Left ventricle myocardium inferior (tissue), 1 donor: Measurements from ENCODE around the gene RBFOX2. TPM values are rescaled to one million over a fixed set of nuclear protein-coding genes. Genes with fewer than 3 reads are reported as not detected.
"Not testable (repeated sequence)": the region's sequence is repeated elsewhere in the genome, so short reads cannot be mapped to it uniquely, and the experiment has no call there.

ENCODE experiments used
- DNase-seq: peaks from one replicate; pipeline ENCODE4 v3.0.0-alpha.2; 2020
- H3K27ac ChIP-seq: fragments of 200-600 bp; replicated peaks from 2 replicates; pipeline ENCODE4 v1.8.0; 2021
- H3K27me3 ChIP-seq: fragments of 200-600 bp; 2 replicates; pipeline ENCODE4 v1.8.0; 2021; ENCODE audit warnings: low read depth
- H3K36me3 ChIP-seq: fragments of 200-600 bp; 2 replicates; pipeline ENCODE4 v1.8.0; 2021
- H3K4me1 ChIP-seq: fragments of 200-600 bp; 2 replicates; pipeline ENCODE4 v1.8.0; 2021
- H3K4me3 ChIP-seq: fragments of 200-600 bp; 2 replicates; pipeline ENCODE4 v1.8.0; 2021; ENCODE audit warnings: mild to moderate bottlenecking, moderate library complexity
- H3K9me3 ChIP-seq: fragments of 200-600 bp; replicated peaks from 2 replicates; pipeline ENCODE4 v1.8.0; 2021
- CTCF ChIP-seq: fragments of 200-600 bp; IDR thresholded peaks from 2 replicates; pipeline ENCODE4 v1.8.0; 2021; ENCODE audit warnings: antibody characterized with exemption, mild to moderate bottlenecking, borderline replicate concordance
- intact Hi-C: fragments of 100-400 bp; cut with micrococcal nuclease; formaldehyde crosslinking; loops from one replicate; pipeline ENCODE4 v1.11.0; 2022
- total RNA-seq: library from RNA; stranded (reverse); fragmentation: NEBNext Ultra II Directional; extraction: Animal tissue kit (Norgen Biotek cat#: 25700); gene quantifications from one replicate; pipeline ENCODE4 v1.2.1, GENCODE V29; 2021
- donor health status: DM: no; HTN: yes; CAD: no; lungs with severe emphysema.

RBFOX2 gene
- total RNA-seq, 1 donor from 2014 or later, result 75.4 TPM

- intact Hi-C loops, result no loop called here
- Histone ChIP-seq H3K27me3 (no peaks in the 10 kb centered on the region), H3K9me3 (no peaks in the 10 kb centered on the region), H3K27ac (no peak overlapping the region), H3K4me1 (peaks cover 17% of the 10 kb centered on the region), H3K4me3 (no peak overlapping the region), H3K36me3 (no peaks in the 10 kb centered on the region)
- DNase-seq, result no peak
- TF ChIP-seq CTCF, result no peak
These were observed 35.7 kb upstream of the RBFOX2 start for GRCh38 chr22:36064358-36064757.

GRCh38 chr22:36056980-36057379 is 28.4 kb upstream of the RBFOX2 start:
- Histone ChIP-seq H3K4me1 (peaks cover 5% of the 10 kb centered on the region), H3K9me3 (no peaks in the 10 kb centered on the region), H3K27me3 (no peaks in the 10 kb centered on the region), H3K27ac (no peak overlapping the region), H3K4me3 (no peak overlapping the region), H3K36me3 (no peaks in the 10 kb centered on the region)
- intact Hi-C loops, result no loop called here
- DNase-seq, result no peak
- no peak for TF ChIP-seq CTCF

- no peak overlapping the region for H3K27ac ChIP-seq
- intact Hi-C loops, result no loop called here
- peak; percentile 17 for DNase-seq
These were observed 27.0 kb upstream of the RBFOX2 start for GRCh38 chr22:36055376-36056295.

GRCh38 chr22:36054446-36054845 is 25.8 kb upstream of the RBFOX2 start:
- H3K27ac ChIP-seq, intact Hi-C loops, H3K27me3 ChIP-seq, H3K4me3 ChIP-seq, H3K4me1 ChIP-seq, H3K9me3 ChIP-seq, DNase-seq, H3K36me3 ChIP-seq: not testable (repeated sequence)

More at GRCh38 chr22:36055376-36056295, 27.0 kb upstream of the RBFOX2 start:
- peaks cover 5% of the 10 kb centered on the region for H3K4me1 ChIP-seq
- no peaks in the 10 kb centered on the region for H3K27me3 ChIP-seq
- no peak overlapping the region for H3K4me3 ChIP-seq
- TF ChIP-seq CTCF, result no peak
- no peaks in the 10 kb centered on the region for H3K9me3 ChIP-seq
- no peaks in the 10 kb centered on the region for H3K36me3 ChIP-seq

GRCh38 chr22:36053242-36054147 is 24.9 kb upstream of the RBFOX2 start:
- no peak for TF ChIP-seq CTCF
- no peaks in the 10 kb centered on the region for H3K27me3 ChIP-seq
- H3K4me1 ChIP-seq, result peaks cover 5% of the 10 kb centered on the region
- intact Hi-C loops, result no loop called here
- H3K36me3 ChIP-seq, result no peaks in the 10 kb centered on the region
- no peak overlapping the region for H3K4me3 ChIP-seq
- H3K27ac ChIP-seq, result no peak overlapping the region
- H3K9me3 ChIP-seq, result no peaks in the 10 kb centered on the region
- no peak for DNase-seq
